ENCODE measurements around the gene RBM22.

Gene RBM22

GRCh38 chr5:150665044-150665443 is 35.8 kb downstream of the RBM22 start:
- Histone ChIP-seq H3K27me3 (peaks cover 4% of the 10 kb centered on the region), H3K4me3 (ENCODE audit: low read depth in 1 of 2, low read length in 1 of 2) (no peak overlapping the region), H3K27ac (no peak overlapping the region), H3K4me1 (ENCODE audit: control insufficient read depth in 1 of 2, insufficient read depth in 1 of 2, low read depth in 1 of 2, low read length in 1 of 2) (no peaks in the 10 kb centered on the region), H3K9me3 (no peaks in the 10 kb centered on the region), H3K36me3 (no peaks in the 10 kb centered on the region)
- TF ChIP-seq CTCF (IDR thresholded peaks at IDR 0.05), result no peak

- Histone ChIP-seq H3K36me3 (no peaks in the 10 kb centered on the region), H3K9me3 (no peaks in the 10 kb centered on the region), H3K27me3 (peaks cover 4% of the 10 kb centered on the region), H3K27ac (no peak overlapping the region), H3K4me3 (ENCODE audit: low read depth in 1 of 2, low read length in 1 of 2) (no peak overlapping the region), H3K4me1 (ENCODE audit: control insufficient read depth in 1 of 2, insufficient read depth in 1 of 2, low read depth in 1 of 2, low read length in 1 of 2) (no peaks in the 10 kb centered on the region)
- TF ChIP-seq CTCF (IDR thresholded peaks at IDR 0.05), result no peak
Measured at GRCh38 chr5:150663936-150664335, 36.9 kb downstream of the RBM22 start.

GRCh38 chr5:150662731-150663516 is 37.9 kb downstream of the RBM22 start:
- Histone ChIP-seq H3K9me3 (no peaks in the 10 kb centered on the region), H3K36me3 (no peaks in the 10 kb centered on the region), H3K4me1 (ENCODE audit: control insufficient read depth in 1 of 2, insufficient read depth in 1 of 2, low read depth in 1 of 2, low read length in 1 of 2) (no peaks in the 10 kb centered on the region), H3K27me3 (peaks cover 4% of the 10 kb centered on the region), H3K4me3 (ENCODE audit: low read depth in 1 of 2, low read length in 1 of 2) (no peak overlapping the region), H3K27ac (no peak overlapping the region)
- no peak for TF ChIP-seq CTCF (IDR thresholded peaks at IDR 0.05)

- H3K4me3 ChIP-seq (ENCODE audit: low read depth in 1 of 2, low read length in 1 of 2), result no peak overlapping the region
- H3K27ac ChIP-seq, result no peak overlapping the region
- peaks cover 0 to under 1% of the 10 kb centered on the region in 2 experiments for H3K4me1 ChIP-seq (ENCODE audit: control insufficient read depth in 1 of 2, insufficient read depth in 1 of 2, low read depth in 1 of 2, low read length in 1 of 2)
- no peak for TF ChIP-seq CTCF (IDR thresholded peaks at IDR 0.05)
- no peaks in the 10 kb centered on the region for H3K9me3 ChIP-seq
- H3K27me3 ChIP-seq, result peaks cover 5% of the 10 kb centered on the region
- H3K36me3 ChIP-seq, result no peaks in the 10 kb centered on the region
Measured at GRCh38 chr5:150661821-150662596, 38.9 kb downstream of the RBM22 start.

GRCh38 chr5:150661086-150661485 is 39.8 kb downstream of the RBM22 start, which contains the start of gene MYOZ3:
Gene MYOZ3 (plus strand): TSS chr5:150661251. CDS start chr5:150662942, 1,691 bp downstream.
- Histone ChIP-seq H3K4me3 (ENCODE audit: low read depth in 1 of 2, low read length in 1 of 2) (no peak within 1 kb of the TSS), H3K36me3 (no peaks in the 10 kb centered on the region), H3K27ac (no peak within 1 kb of the TSS), H3K27me3 (peaks cover 12% of the 10 kb centered on the region), H3K4me1 (ENCODE audit: control insufficient read depth in 1 of 2, insufficient read depth in 1 of 2, low read depth in 1 of 2, low read length in 1 of 2) (peaks cover 3 to 7% of the 10 kb centered on the region in 2 experiments), H3K9me3 (no peaks in the 10 kb centered on the region)
- no peak for TF ChIP-seq CTCF (IDR thresholded peaks at IDR 0.05)

All from neutrophil (primary cell).